Hematopoietic multipotent progenitor cell treated with erythropoietin and hydrocortisone succinate and interleukin-3 and kit ligand, for 17 days (in vitro differentiated cells): ENCODE data around the gene SRP72.

Source experiments
- DNase-seq: peaks from one replicate; pipeline ENCODE4 v3.0.0-alpha.2; 2015; ENCODE audit warnings: low spot score

The SRP72 gene

DNA sequence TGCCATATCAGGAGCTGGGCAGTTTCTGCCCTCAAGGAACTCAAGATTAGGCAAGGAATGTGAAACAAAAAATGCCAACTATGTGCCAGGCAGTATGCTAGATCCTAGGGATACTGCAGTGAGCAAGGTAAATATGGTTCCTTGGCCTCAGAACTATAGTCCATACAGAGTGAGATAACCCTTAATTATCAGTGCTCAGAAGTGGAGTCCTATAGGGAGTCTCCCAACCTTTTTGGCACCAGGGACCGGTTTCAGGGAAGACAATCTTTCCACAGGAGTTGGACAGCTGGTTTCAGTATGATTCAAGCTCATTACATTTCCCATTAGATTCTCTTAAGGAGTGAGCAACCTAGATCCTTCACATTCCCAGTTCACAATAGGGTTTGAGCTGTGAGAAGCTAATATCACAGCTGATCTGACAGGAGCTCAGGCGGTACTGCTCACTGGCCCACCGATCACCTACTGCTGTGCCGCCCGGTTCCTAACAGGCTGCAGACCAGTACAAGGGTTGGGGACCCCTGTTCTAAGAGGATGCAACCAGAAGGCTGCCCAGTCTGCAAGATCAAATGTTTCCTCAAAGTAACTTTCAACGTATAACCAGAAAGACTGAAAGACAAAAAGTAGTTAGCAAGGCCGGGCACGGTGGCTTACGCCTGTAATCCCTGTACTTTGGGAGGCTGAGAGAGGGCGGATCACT lies 1.7 kb upstream of the SRP72 start:
- DNase-seq: peak; percentile 23

GRCh38 chr4:56466296-56466761 lies 1.1 kb upstream of the SRP72 start:
- peak; percentile 63 for DNase-seq

DNA sequence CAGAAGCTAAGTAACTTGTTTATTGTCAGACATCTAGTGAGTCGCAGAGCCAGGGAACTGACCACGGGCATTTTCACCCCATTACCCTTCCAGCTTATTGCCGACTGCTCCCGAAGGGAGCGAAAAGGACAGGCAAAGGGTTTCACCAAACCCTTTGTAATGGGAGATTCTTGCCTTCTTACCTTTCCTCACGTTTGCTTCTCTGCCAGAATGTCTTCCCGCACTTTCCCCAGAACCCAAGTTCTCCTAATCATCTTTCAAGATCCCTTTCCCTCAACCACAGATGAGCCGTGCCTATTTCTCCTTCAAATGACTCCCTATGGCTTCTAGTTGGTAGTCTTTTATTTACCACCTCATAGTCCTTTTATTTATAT lies 520 bp upstream of the SRP72 start:
- DNase-seq: no peak

DNA sequence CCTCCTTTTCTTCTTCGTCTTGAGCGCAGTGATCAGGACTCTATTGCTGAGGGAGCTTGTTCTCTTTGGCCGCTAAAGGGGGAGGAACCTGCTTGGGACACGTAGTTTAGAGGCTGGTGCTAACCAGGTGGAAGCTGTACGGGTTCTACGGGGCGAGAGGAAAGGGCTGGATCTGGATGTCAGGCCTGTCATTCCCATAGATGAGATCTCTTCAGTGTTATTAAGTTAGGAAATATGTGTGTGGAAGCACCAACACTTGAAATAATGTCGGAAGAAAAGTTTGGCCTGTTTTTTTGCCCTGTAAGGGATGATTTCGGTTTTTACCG lies 643 bp downstream of the SRP72 start:
- no peak for DNase-seq

GRCh38 chr4:56469489-56470210 lies 2.2 kb downstream of the SRP72 start:
- no peak for DNase-seq

GRCh38 chr4:56475917-56476316 lies 8.5 kb downstream of the SRP72 start:
- no peak for DNase-seq

GRCh38 chr4:56477192-56477702 lies 9.8 kb downstream of the SRP72 start:
- no peak for DNase-seq

DNA sequence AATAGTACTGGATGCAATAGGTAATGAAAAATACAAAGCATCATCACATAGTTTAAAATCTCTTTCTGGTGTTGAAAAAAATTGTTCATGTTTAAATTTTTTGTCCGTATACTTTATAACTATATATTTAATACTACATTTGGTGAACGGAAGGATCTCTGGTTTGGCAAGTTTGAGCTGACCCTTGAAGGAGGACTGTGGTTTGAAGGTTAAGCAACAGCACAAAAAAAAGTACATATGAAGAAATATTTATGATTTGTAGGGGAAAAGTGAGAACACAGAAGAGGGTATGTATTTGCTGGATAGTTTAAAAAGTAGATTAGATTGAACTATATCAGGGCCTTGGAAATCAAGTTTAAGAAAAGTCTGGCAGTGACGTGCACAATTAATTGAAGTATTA lies 13.3 kb downstream of the SRP72 start:
- no peak for DNase-seq

DNA sequence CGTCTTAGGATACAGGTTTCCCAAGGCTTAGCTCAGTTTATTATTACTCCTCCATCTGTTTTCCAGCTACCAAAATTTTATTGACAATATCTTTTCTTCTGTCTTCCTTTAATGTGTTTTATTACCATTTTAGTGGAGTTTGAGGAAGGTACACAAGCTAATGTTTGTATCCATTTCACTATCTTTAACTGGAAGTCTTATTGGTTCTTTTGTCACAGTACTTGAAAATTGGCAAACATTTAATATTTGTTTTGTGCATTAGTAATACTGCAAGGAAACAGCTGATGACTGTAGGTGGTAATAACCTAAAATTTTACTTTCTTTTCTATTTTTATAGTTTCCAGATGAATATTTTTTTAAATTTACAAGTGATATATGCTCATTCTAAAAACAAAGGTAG lies 28.8 kb downstream of the SRP72 start:
- no peak for DNase-seq

- peak; percentile 49 for DNase-seq
Measured at GRCh38 chr4:56505269-56506130, 38.1 kb downstream of the SRP72 start, which contains the start of gene ARL9. Gene ARL9 (plus strand): TSS chr4:56505791. CDS start chr4:56505863, 72 bp downstream.

DNA sequence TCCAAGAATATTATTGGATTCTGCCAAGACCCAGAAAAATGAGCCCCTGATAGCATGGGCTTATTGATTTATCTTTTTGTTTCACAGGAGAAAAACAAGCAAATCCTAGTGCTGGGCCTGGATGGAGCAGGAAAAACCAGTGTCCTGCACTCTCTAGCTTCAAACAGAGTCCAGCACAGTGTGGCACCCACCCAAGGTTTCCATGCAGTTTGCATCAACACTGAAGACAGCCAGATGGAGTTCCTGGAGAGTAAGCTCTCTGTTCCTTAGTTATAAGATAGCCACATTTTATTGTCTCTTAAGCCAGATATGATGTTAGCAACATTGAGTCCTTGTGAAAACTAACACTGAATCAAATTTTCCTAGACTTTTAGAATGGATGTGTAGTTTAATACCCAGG lies 43.7 kb downstream of the SRP72 start:
- no peak for DNase-seq

GRCh38 chr4:56512166-56512565 lies 44.7 kb downstream of the SRP72 start:
- no peak for DNase-seq

- DNase-seq: peak; percentile 23
Measured at GRCh38 chr4:56513517-56513916, 46.1 kb downstream of the SRP72 start.

DNA sequence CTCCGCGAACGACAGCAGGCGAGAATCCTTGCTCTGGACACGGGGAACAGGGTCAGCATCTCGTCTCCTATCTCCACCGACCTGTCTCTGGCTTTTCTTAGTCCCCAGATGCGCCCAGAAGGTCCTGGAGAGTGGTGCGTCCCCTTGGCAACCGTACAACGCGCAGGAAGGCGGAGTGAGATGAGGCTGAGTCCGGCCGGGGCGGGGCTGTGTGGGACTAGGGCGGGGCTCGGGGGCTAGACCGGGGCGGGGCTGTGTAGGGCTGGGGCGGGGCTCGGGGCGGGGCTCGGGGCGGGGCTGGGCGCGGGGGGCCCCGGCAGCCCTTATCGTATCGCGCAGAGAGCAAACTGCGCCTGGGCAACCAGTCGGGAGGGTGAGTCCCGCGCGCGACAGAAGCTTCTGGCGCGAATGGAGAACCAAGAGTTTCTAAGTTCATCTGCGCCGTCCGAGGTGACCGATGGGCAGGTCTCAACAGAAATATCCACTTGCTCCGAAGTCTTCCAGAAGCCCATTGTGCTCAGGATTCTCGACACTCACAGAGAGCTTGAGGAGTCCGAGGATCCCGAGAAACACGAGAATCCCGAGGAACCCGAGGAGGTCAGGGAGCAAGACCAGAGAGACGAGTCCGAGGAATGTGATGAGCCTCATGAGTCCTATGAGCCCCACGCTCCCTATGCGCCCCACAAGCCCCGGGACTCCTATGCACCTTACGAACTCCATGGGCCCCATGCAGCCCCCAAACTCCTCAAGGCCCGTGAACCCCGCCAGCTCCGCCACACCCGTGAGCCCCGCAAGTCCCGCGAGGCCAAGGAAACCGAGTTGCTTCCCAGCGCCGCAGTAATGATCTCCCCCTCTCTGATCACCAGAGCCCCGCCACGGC lies 63.1 kb downstream of the SRP72 start:
- peak; percentile 91 for DNase-seq

GRCh38 chr4:56531149-56531770 lies 63.8 kb downstream of the SRP72 start:
- DNase-seq: peak; percentile 28

- DNase-seq: peak; percentile 67
Measured at GRCh38 chr4:56531823-56532222, 64.4 kb downstream of the SRP72 start.

GRCh38 chr4:56532239-56532638 lies 64.8 kb downstream of the SRP72 start:
- DNase-seq: no peak

DNA sequence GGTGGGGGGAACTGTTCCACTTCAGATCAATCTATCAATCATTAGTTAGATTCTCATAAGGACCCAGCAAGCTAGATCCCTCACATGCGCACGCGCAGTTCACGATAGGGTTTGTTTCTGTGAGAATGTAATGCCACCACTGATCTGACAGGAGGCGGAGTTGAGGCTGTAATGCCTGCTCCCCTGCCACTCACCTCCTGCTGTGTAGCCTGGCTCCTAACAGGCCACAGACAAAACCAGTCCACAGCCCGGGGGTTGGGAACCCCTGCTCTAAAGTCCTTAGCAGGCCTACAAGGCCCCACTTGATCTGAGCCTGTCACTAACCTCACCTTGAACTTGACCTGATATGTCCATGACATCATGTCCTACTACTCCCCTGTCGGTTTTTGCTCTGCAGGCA lies 68.5 kb downstream of the SRP72 start:
- DNase-seq: no peak

DNA sequence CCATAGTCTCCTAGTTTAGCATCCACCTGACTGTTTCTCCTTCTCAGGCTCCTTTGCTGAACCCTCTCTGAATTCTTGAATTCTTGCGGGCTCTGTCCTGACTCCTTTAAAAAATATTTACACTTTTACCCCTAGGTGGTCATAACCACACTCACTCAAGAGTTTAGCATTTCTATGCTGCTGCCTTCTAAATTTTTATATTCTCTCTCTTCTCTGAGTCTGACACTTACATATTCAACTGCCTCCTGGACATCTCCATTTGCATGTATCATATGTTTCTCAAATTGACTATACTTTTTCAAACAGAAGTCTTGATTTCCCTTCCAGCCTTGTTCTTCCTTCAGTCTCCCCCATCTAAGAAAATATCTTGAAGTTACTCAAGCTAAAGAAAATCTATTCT lies 69.7 kb downstream of the SRP72 start:
- no peak for DNase-seq

DNA sequence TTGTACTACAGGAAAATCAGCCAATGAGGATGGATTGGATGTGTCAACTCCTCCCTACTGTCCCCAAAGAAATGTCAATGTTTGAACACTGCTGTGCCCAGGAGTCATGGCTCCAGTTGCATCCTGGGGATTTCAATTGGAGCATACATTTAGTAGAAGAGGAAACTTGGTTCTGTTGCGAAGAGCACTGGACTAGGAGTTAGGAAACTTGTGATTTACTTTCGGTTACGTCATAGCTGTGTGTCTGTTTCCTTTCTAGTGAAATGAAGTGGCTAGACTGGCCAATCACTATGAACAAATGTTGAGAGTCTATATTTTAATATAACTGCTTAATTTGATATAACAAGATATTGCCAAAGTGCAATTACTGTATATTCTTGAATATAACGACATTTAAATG lies 73.4 kb downstream of the SRP72 start:
- no peak for DNase-seq

GRCh38 chr4:56544573-56545131 lies 77.2 kb downstream of the SRP72 start:
- peak; percentile 87 for DNase-seq
